K562 (cell line): ENCODE measurements around the gene PHYKPL. TPM values are rescaled to one million over a fixed set of nuclear protein-coding genes. Genes with fewer than 3 reads are reported as not detected.

Experiments
- ATAC-seq: fragments of 200-7000 bp; cut with Tn5 transposase; 3 replicates; pipeline ENCODE4 v1.9.1; 2020; ENCODE audit warnings: moderate library complexity
- BruUV-seq: library from RNA; stranded (reverse); fragments of 400-500 nt; replicated peaks from 2 replicates; lab custom pipeline; 2021; lab: Mats Ljungman, UMichigan
- CTCF ChIA-PET: fragments of 300-600 bp; formaldehyde crosslinking; extraction: SDS; loops from one replicate; lab custom pipeline; 2021; ENCODE audit warnings: low intra/inter-chr PET ratio; lab: Yijun Ruan, JAX
- POLR2A ChIA-PET: fragments of 300-600, 350-650 bp; sonication (Branson Sonifier 250); formaldehyde crosslinking; extraction: SDS; loops from one replicate; lab custom pipeline; 2021; ENCODE audit warnings: antibody characterized with exemption, inconsistent platforms; lab: Yijun Ruan, JAX
- DNase-seq, 4 experiments: peaks; one replicate each; pipeline versions ENCODE4 v3.0.0 to v3.0.0-alpha.2; 2011 to 2018; ENCODE audit warnings: low spot score in 3 of 4, mixed read lengths in 3 of 4; ENCODE audit errors: extremely low read depth in 1 of 4
- FAIRE-seq: peaks from 2 replicates; lab custom pipeline; 2011; peaks lifted over from hg19 to GRCh38; lab: Jason Lieb, UNC
- H2AFZ ChIP-seq: 2 replicates; pipeline ENCODE4 v1.6.0; 2011; ENCODE audit warnings: low read depth, low read length, control low read depth, inconsistent platforms
- H3K27ac ChIP-seq: fragments of 200-600 bp; 3 replicates; pipeline ENCODE4 v1.8.0; 2011; ENCODE audit warnings: low read depth, mild to moderate bottlenecking, control low read depth, inconsistent platforms, low read length, moderate library complexity, mixed read lengths; ENCODE audit errors: extremely low read depth
- H3K27me3 ChIP-seq, 2 experiments: fragments of 300-600 bp in 1 of 2; 2 replicates in 1 of 2; 3 replicates in 1 of 2; pipeline versions ENCODE4 v1.6.0 to v1.8.0; 2011; ENCODE audit warnings: inconsistent platforms in 2 of 2, low read length in 2 of 2, mild to moderate bottlenecking in 1 of 2, mixed read lengths in 1 of 2, moderate library complexity in 1 of 2; ENCODE audit not compliant: control insufficient read depth in 2 of 2, insufficient read depth in 2 of 2
- H3K36me3 ChIP-seq: fragments of 300-600 bp; 3 replicates; pipeline ENCODE4 v1.8.0; 2011; ENCODE audit warnings: mild to moderate bottlenecking, low read length, inconsistent platforms; ENCODE audit not compliant: control insufficient read depth, insufficient read depth
- H3K4me1 ChIP-seq, 2 experiments: fragments of 200-600 bp in 1 of 2; replicated peaks in 1 of 2; 2 replicates in 1 of 2; 3 replicates in 1 of 2; pipeline versions ENCODE4 v1.5.1 to v1.8.0; 2011; ENCODE audit warnings: inconsistent platforms in 2 of 2, low read length in 2 of 2, mild to moderate bottlenecking in 1 of 2, mixed read lengths in 1 of 2, moderate library complexity in 1 of 2; ENCODE audit not compliant: control insufficient read depth in 2 of 2, insufficient read depth in 2 of 2
- H3K4me2 ChIP-seq: 2 replicates; pipeline ENCODE4 v1.6.1; 2011; ENCODE audit warnings: low read length, control low read depth, inconsistent platforms, mixed read lengths; ENCODE audit not compliant: insufficient read depth
- H3K4me3 ChIP-seq: fragments of 200-600 bp; sonication (generic), shearing (Covaris generic); 2 replicates; pipeline ENCODE4 v1.5.1; 2016; ENCODE audit warnings: control low read depth, inconsistent platforms
- H3K79me2 ChIP-seq: fragments of 200-600 bp; 3 replicates; pipeline ENCODE4 v1.8.0; 2011; ENCODE audit warnings: low read length, inconsistent platforms; ENCODE audit not compliant: control insufficient read depth, insufficient read depth
- H3K9ac ChIP-seq, 2 experiments: 2 replicates each; pipeline versions ENCODE4 v1.6.0 to v1.6.1; 2011; ENCODE audit warnings: low read depth in 2 of 2, low read length in 2 of 2, control low read depth in 1 of 2, inconsistent platforms in 1 of 2, mild to moderate bottlenecking in 1 of 2, mixed read lengths in 1 of 2; ENCODE audit not compliant: insufficient read depth in 1 of 2
- H3K9me1 ChIP-seq: one replicate; pipeline ENCODE4 v1.6.0; 2011; ENCODE audit warnings: inconsistent platforms, mild to moderate bottlenecking, low read length, moderate library complexity; ENCODE audit not compliant: control insufficient read depth, insufficient read depth
- H3K9me3 ChIP-seq: replicated peaks from 2 replicates; pipeline ENCODE4 v1.5.1; 2011; ENCODE audit warnings: low read depth, low read length, inconsistent platforms; ENCODE audit not compliant: control insufficient read depth, insufficient read depth
- H4K20me1 ChIP-seq: replicated peaks from 2 replicates; pipeline ENCODE4 v1.6.1; 2011; ENCODE audit warnings: low read length, inconsistent platforms, mixed read lengths; ENCODE audit not compliant: control insufficient read depth, insufficient read depth
- BCOR ChIP-seq: fragments of 450-650 bp; IDR thresholded peaks from 2 replicates; pipeline ENCODE4 v1.6.1; 2016
- CEBPZ ChIP-seq: fragments of 150-350 bp; IDR thresholded peaks from 2 replicates; pipeline ENCODE4 v1.6.1; 2014; ENCODE audit warnings: low read depth, mild to moderate bottlenecking, low read length, borderline replicate concordance
- NFE2L1 ChIP-seq: fragments of 450-650 bp; IDR thresholded peaks from 2 replicates; pipeline ENCODE4 v1.6.1; 2016; ENCODE audit warnings: missing genetic modification characterization, low read depth, mild to moderate bottlenecking, missing compliant biosample characterization, moderate library complexity, borderline replicate concordance
- SNRNP70 ChIP-seq: fragments of 200-400 bp; formaldehyde crosslinking; optimal IDR thresholded peaks from 2 replicates; pipeline ENCODE3; 2017; ENCODE audit warnings: low read depth, low read length
- TCF7 ChIP-seq: sonication (generic); IDR thresholded peaks from 2 replicates; pipeline ENCODE4 v1.6.1; 2016; ENCODE audit warnings: antibody characterized with exemption, borderline replicate concordance
- ZNF280A ChIP-seq: fragments of 450-650 bp; IDR thresholded peaks from 2 replicates; pipeline ENCODE4 v1.6.1; 2018; ENCODE audit warnings: mild to moderate bottlenecking, low read depth; ENCODE audit not compliant: partially characterized antibody
- WGBS: fragments of 100-300 bp; shearing (Covaris generic); methylation state at CpG from one replicate; pipeline ENCODE4 v1.1.6; 2016; ENCODE audit warnings: low coverage, mixed read lengths; ENCODE audit not compliant: insufficient coverage; ENCODE audit errors: missing lambda C conversion rate; 5-methylcytosine and 5-hydroxymethylcytosine counted together
- in situ Hi-C: fragments of 300-500 bp; cut with MboI; formaldehyde crosslinking; loops from 4 replicates; pipeline ENCODE4 v1.15.0; 2018; ENCODE audit warnings: inconsistent platforms, mixed read lengths
- intact Hi-C: fragments of 100-400 bp; cut with micrococcal nuclease; formaldehyde crosslinking; loops from 2 replicates; pipeline ENCODE4 v1.14.2; 2022
- polyA plus RNA-seq, 8 experiments: library from polyadenylated mRNA; depleted of rRNA in 4 of 8; stranded (reverse) in 5 of 8; unstranded in 3 of 8; fragments of >200 nt; fragmentation: Nextera tagmentation in 2 of 8; fragmentation: Illumina TruSeq in 1 of 8; extraction: Ambion mirVana in 2 of 8; extraction: Trizol in 1 of 8; gene quantifications; 2 replicates each; pipeline versions ENCODE4 v1.2.1 to v1.2.3, GENCODE V29; 2011 to 2014; ENCODE audit warnings: inconsistent platforms in 1 of 8, missing spikeins in 1 of 8
- total RNA-seq, 7 experiments: library from RNA; depleted of rRNA in 6 of 7; stranded (reverse); fragments of >200 nt in 6 of 7; fragmentation: Illumina TruSeq in 2 of 7; extraction: Trizol in 2 of 7; gene quantifications; 2 replicates each; pipeline versions ENCODE4 v1.2.1 to v1.2.3, GENCODE V29; 2011 to 2021; ENCODE audit warnings: low replicate concordance in 1 of 7

The PHYKPL gene
- total and polyA plus RNA-seq, 9 of the 15 experiments (the other 6 are each of a cell fraction or from before 2014, with no cell fraction given): 4.7 to 34.7 (median 18.6) TPM

DNA sequence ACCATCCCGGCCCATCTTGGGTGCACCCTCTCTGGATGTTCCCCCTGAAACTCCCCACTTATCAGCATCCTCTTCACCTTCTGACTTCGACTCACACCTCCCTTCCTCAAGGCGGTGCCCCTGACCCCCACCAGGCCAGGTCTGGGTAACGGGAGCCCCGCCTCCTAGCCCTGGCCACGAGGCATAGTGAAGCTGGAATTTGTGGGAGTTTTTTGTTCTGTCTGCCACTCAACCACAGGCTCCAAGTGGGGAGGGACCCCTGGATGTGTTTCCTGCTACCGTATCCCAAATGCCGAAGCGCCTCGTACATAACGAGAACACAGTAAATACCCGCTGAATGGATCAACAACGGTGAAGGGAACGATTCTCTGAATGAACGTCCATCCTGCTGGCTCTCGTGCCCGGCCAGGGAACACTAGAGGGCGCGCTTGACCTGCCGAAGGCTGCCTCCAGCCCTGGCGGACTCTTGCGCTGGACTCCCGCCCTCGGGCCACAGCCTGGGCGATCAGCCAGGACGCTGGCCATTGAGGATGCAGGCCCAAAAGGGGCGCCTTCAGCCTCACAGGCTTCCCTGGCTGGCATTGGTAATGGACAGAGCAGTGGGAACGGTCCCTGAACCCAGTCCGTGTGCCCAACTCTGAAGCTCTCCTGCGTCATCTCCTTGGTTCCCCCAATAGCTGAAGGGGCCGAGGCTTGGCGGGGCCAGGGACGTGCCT, 47.3 kb upstream of the PHYKPL start (continued):
- no peak for TF ChIP-seq CEBPZ

- Histone ChIP-seq H3K9me3 (peaks cover 4% of the 10 kb centered on the region; the same call in 1 of the 2 replicates), H3K9me1 (no peaks in the 10 kb centered on the region), H3K36me3 (no peaks in the 10 kb centered on the region), H3K9ac (peak overlapping the region in 1 of 2 experiments; percentile 45; a peak in 1 of 4 replicates), H3K4me2 (no peak overlapping the region), H3K4me1 (peaks cover 0 to 12% of the 10 kb centered on the region in 2 experiments; a peak in 3 of 5 replicates), H3K27ac (no peak overlapping the region), H3K79me2 (no peaks in the 10 kb centered on the region), H2AFZ (no peak overlapping the region), H4K20me1 (0 out of 2 replicates have a peak, but pooled peaks cover 4% of the 10 kb centered on the region), H3K27me3 (peaks cover 12 to 71% of the 10 kb centered on the region in 2 experiments; a peak in 4 of 5 replicates), H3K4me3 (no peak overlapping the region)
- FAIRE-seq (no peak), ATAC-seq (no peak), DNase-seq (no peak)
- intact Hi-C loops: no loop called here
- in situ Hi-C loops: loop anchor here (25.0 kb wide), 1 partner anchor 558 kb away; no protein-coding TSS in a partner anchor
- BruUV-seq: no TSS peak
- ChIA-PET POLR2A (interaction anchor here (0.6 to 1.4 kb wide), 4 partner anchors 75 to 453 kb away, joined by 3 to 5 read pairs (median 4); partner anchors contain the start of gene HNRNPAB), CTCF (interaction anchor here (0.6 to 3.5 kb wide), 2 partner anchors 173 to 311 kb away, joined by 3 to 35 read pairs; partner anchors contain the start of gene COL23A1)
- WGBS: 19% methylated on average over 11 of the region's 14 CpGs
- TF ChIP-seq BCOR (no peak), NFE2L1 (no peak), ZNF280A (no peak), SNRNP70 (no peak), TCF7 (no peak)
Observed at GRCh38 chr5:178279026-178279722, 46.6 kb upstream of the PHYKPL start.
